ENCODE data around the gene IL3.

GRCh38 chr5:132080595-132080994 is 20.1 kb downstream of the IL3 start:
- TF ChIP-seq CTCF (IDR thresholded peaks at IDR 0.05) (no peak), POLR2A (IDR thresholded peaks at IDR 0.05) (no peak), POLR2AphosphoS5 (IDR thresholded peaks at IDR 0.05; ENCODE audit: insufficient read depth in 1 of 2, low read depth in 1 of 2) (no peak)

Measured in vagina (tissue), 2 donors.